HepG2 (cell line): ENCODE results near the gene TM9SF4. TPM values are rescaled to one million over a fixed set of nuclear protein-coding genes. Genes with fewer than 3 reads are reported as not detected.

ENCODE experiments used
- ARID2 ChIP-seq: sonication (generic); formaldehyde crosslinking; IDR thresholded peaks from 2 replicates; pipeline ENCODE4 v1.8.1; 2022; ENCODE audit warnings: mild to moderate bottlenecking, missing genetic modification reagents, borderline replicate concordance
- ATRX ChIP-seq: sonication (generic); formaldehyde crosslinking; IDR thresholded peaks from 2 replicates; pipeline ENCODE4 v1.4.0; 2020; ENCODE audit warnings: missing genetic modification reagents, borderline replicate concordance
- CHD2 ChIP-seq: IDR thresholded peaks from 2 replicates; pipeline ENCODE4 v1.6.1; 2011; ENCODE audit warnings: low read depth, low read length, improper control_type of control experiment
- ELF3 ChIP-seq: IDR thresholded peaks from 2 replicates; pipeline ENCODE4 v1.6.1; 2016; ENCODE audit warnings: missing genetic modification reagents, missing compliant biosample characterization
- FOXA3 ChIP-seq: IDR thresholded peaks from 2 replicates; pipeline ENCODE4 v1.6.1; 2016; ENCODE audit warnings: missing genetic modification reagents, missing compliant biosample characterization
- HNF4G ChIP-seq, 2 experiments: sonication (generic) in 1 of 2; formaldehyde crosslinking in 1 of 2; IDR thresholded peaks; 2 replicates each; pipeline versions ENCODE4 v1.4.0 to v1.6.1; 2011 to 2020; ENCODE audit warnings: borderline replicate concordance in 2 of 2, low read depth in 2 of 2, mild to moderate bottlenecking in 2 of 2, low read length in 1 of 2, missing genetic modification reagents in 1 of 2, moderate library complexity in 1 of 2
- HOXD1 ChIP-seq: sonication (generic); formaldehyde crosslinking; IDR thresholded peaks from 2 replicates; pipeline ENCODE4 v1.5.0; 2020; ENCODE audit warnings: missing genetic modification reagents
- LCORL ChIP-seq, 2 experiments: fragments of 450-650 bp in 1 of 2; sonication (generic) in 1 of 2; formaldehyde crosslinking in 1 of 2; IDR thresholded peaks; 2 replicates each; pipeline versions ENCODE4 v1.5.0 to v1.6.1; 2017 to 2020; ENCODE audit warnings: antibody characterized with exemption in 1 of 2, missing genetic modification reagents in 1 of 2
- MAFK ChIP-seq, 2 experiments: IDR thresholded peaks in 1 of 2; conservative IDR thresholded peaks in 1 of 2; 2 replicates each; pipeline ENCODE4 v1.6.1; 2011; ENCODE audit warnings: improper control_type of control experiment in 2 of 2, low read length in 2 of 2
- NFATC3 ChIP-seq: sonication (generic); formaldehyde crosslinking; IDR thresholded peaks from 2 replicates; pipeline ENCODE4 v1.5.1; 2020; ENCODE audit warnings: mild to moderate bottlenecking, missing genetic modification reagents
- REL ChIP-seq: sonication (generic); formaldehyde crosslinking; conservative IDR thresholded peaks from 2 replicates; pipeline ENCODE4 v1.8.0; 2022; ENCODE audit warnings: mild to moderate bottlenecking, missing genetic modification reagents, moderate library complexity
- SMAD3 ChIP-seq: sonication (generic); formaldehyde crosslinking; IDR thresholded peaks from 2 replicates; pipeline ENCODE4 v1.4.0; 2020; ENCODE audit warnings: missing genetic modification reagents
- SMAD9 ChIP-seq: sonication (generic); formaldehyde crosslinking; IDR thresholded peaks from 2 replicates; pipeline ENCODE4 v1.5.1; 2020; ENCODE audit warnings: mild to moderate bottlenecking, missing genetic modification reagents
- TARDBP ChIP-seq: sonication (generic); formaldehyde crosslinking; IDR thresholded peaks from 2 replicates; pipeline ENCODE4 v1.8.0; 2022; ENCODE audit warnings: mild to moderate bottlenecking, missing genetic modification reagents
- ZFP36 ChIP-seq: fragments of 150-350 bp; IDR thresholded peaks from 2 replicates; pipeline ENCODE4 v1.6.1; 2018; ENCODE audit warnings: borderline replicate concordance, low read length, low read depth; ENCODE audit not compliant: partially characterized antibody
- ZNF263 ChIP-seq: sonication (generic); formaldehyde crosslinking; IDR thresholded peaks from 2 replicates; pipeline ENCODE4 v1.4.0; 2020; ENCODE audit warnings: missing genetic modification reagents
- ZNF367 ChIP-seq: sonication (generic); formaldehyde crosslinking; IDR thresholded peaks from 2 replicates; pipeline ENCODE4 v1.4.0; 2020; ENCODE audit warnings: missing genetic modification reagents, borderline replicate concordance
- ZNF556 ChIP-seq: sonication (generic); formaldehyde crosslinking; IDR thresholded peaks from 2 replicates; pipeline ENCODE4 v1.4.0; 2020; ENCODE audit warnings: mild to moderate bottlenecking, missing genetic modification reagents, borderline replicate concordance
- ZNF652 ChIP-seq: IDR thresholded peaks from 2 replicates; pipeline ENCODE4 v1.6.1; 2016; ENCODE audit warnings: low read depth, borderline replicate concordance
- ZNF788 ChIP-seq: sonication (generic); formaldehyde crosslinking; IDR thresholded peaks from 2 replicates; pipeline ENCODE4 v1.5.0; 2020; ENCODE audit warnings: mild to moderate bottlenecking, missing genetic modification reagents, borderline replicate concordance
- ZSCAN12 ChIP-seq: sonication (generic); formaldehyde crosslinking; IDR thresholded peaks from 2 replicates; pipeline ENCODE4 v1.9.0; 2021; ENCODE audit warnings: mild to moderate bottlenecking, missing genetic modification reagents
- ZZZ3 ChIP-seq: sonication (generic); formaldehyde crosslinking; IDR thresholded peaks from 2 replicates; pipeline ENCODE4 v1.4.0; 2020; ENCODE audit warnings: missing genetic modification reagents, mild to moderate bottlenecking, borderline replicate concordance
- polyA plus RNA-seq, 8 experiments: library from polyadenylated mRNA; depleted of rRNA in 3 of 8; stranded (reverse) in 7 of 8; unstranded in 1 of 8; fragments of >200 nt; fragmentation: Illumina TruSeq in 4 of 8; extraction: Trizol in 4 of 8; gene quantifications; 2 replicates each; pipeline versions ENCODE4 v1.2.1 to v1.2.3, GENCODE V29; 2011 to 2016; ENCODE audit warnings: low read depth in 4 of 8, missing spikeins in 1 of 8, mixed read lengths in 1 of 8; ENCODE audit not compliant: insufficient read depth in 1 of 8
- total RNA-seq, 5 experiments: library from RNA; depleted of rRNA; stranded (reverse); fragments of >200 nt; fragmentation: Illumina TruSeq; extraction: Trizol; gene quantifications; 2 replicates each; pipeline ENCODE4 v1.2.3, GENCODE V29; 2016; ENCODE audit warnings: low read depth in 1 of 5
- TF ChIP-seq, protein P1 (sequence below): IDR thresholded peaks from 2 replicates; pipeline ENCODE4 v1.6.1; 2016; ENCODE audit warnings: control low read depth
- TF ChIP-seq, protein P2 (sequence below): sonication (generic); formaldehyde crosslinking; IDR thresholded peaks from 2 replicates; pipeline ENCODE4 v1.5.1; 2020; ENCODE audit warnings: missing genetic modification reagents, mild to moderate bottlenecking, borderline replicate concordance
- TF ChIP-seq, protein P3 (sequence below): sonication (generic); formaldehyde crosslinking; IDR thresholded peaks from 2 replicates; pipeline ENCODE4 v1.8.1; 2022; ENCODE audit warnings: low read depth, mild to moderate bottlenecking, missing genetic modification reagents

Gene TM9SF4
- total and polyA plus RNA-seq, 2 of the 13 experiments (the other 11 are each of a cell fraction or from before 2014, with no cell fraction given) = 53.5 to 171 TPM

DNA sequence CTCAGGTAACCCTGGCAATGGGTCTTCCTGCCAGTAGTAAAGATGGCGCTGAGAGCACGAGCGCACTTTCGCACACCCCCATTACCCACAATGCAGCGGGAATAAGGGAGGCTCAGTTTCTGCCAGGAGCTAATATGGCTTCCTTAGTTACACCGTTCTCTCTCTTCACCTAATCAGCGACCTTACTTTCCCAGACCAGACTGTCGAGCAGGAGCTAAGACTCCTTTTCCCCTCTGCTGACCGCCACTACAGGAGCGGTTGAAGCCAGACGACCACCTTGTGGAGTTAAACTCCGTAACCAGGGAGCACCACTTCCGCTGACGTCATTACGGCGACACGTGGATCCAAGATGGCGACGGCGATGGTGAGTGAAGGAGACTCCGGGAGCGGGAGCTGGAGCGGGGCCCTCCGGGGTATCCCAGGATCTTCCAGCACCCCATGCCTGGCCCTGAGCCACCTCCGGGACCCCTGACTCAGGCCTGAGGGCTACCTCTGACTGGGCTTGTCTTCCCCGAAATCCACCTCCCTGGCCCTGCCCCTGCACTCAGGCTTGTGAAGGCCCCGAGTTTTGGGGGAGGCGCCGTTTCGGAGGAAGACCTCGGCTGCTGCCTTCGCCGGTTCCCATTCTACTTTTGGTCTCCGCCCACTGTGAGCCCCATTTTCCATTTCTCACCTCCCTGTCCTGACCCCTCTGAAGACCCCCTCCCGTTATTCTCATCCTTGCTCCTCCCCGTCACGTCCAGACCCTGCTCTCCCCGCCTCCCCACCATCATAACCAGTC, at the start of gene TM9SF4 (continued):
- no peak for TF ChIP-seq ATRX
- TF ChIP-seq TARDBP = no peak; the same call in none of the 2 replicates
- peak; percentile 96 for TF ChIP-seq ZNF788 (CRISPR knock-in tag)
- TF ChIP-seq MAFK (conservative IDR thresholded peaks at IDR 0.05 in 1 of 2, IDR thresholded peaks at IDR 0.05 in 1 of 2; ENCODE audit: low read length in 2 of 2) = peak in 1 of 2 experiments; percentile 18; a peak in 1 of 4 replicates
- TF ChIP-seq, protein P1, sequence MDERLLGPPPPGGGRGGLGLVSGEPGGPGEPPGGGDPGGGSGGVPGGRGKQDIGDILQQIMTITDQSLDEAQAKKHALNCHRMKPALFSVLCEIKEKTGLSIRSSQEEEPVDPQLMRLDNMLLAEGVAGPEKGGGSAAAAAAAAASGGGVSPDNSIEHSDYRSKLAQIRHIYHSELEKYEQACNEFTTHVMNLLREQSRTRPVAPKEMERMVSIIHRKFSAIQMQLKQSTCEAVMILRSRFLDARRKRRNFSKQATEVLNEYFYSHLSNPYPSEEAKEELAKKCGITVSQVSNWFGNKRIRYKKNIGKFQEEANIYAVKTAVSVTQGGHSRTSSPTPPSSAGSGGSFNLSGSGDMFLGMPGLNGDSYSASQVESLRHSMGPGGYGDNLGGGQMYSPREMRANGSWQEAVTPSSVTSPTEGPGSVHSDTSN = no peak
- peak; percentile 72 for TF ChIP-seq FOXA3
- no peak for TF ChIP-seq ARID2
- peak; percentile 70; the same call in 1 of the 2 replicates for TF ChIP-seq SMAD9 (CRISPR knock-in tag)
- TF ChIP-seq ZSCAN12 (CRISPR knock-in tag) = 0 out of 2 replicates have a peak, but pooled peaks have one; percentile 52
- TF ChIP-seq, protein P2, sequence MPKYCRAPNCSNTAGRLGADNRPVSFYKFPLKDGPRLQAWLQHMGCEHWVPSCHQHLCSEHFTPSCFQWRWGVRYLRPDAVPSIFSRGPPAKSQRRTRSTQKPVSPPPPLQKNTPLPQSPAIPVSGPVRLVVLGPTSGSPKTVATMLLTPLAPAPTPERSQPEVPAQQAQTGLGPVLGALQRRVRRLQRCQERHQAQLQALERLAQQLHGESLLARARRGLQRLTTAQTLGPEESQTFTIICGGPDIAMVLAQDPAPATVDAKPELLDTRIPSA (CRISPR knock-in tag) = 0 out of 2 replicates have a peak, but pooled peaks have one; percentile 64
- peak; percentile 83; the same call in 1 of the 2 replicates for TF ChIP-seq REL (CRISPR knock-in tag)
- TF ChIP-seq HNF4G (IDR thresholded peaks at IDR 0.05; ENCODE audit: borderline replicate concordance, low read depth, low read length) = no peak
- TF ChIP-seq HNF4G (CRISPR knock-in tag; IDR thresholded peaks at IDR 0.05; ENCODE audit: borderline replicate concordance, low read depth) = peak; percentile 52; the same call in 1 of the 2 replicates
- peak; percentile 76; the same call in 1 of the 2 replicates for TF ChIP-seq ZNF367 (CRISPR knock-in tag)
- TF ChIP-seq NFATC3 (CRISPR knock-in tag) = peak; percentile 91
- TF ChIP-seq ZNF556 (CRISPR knock-in tag) = peak; percentile 99
- TF ChIP-seq SMAD3 (CRISPR knock-in tag) = peak; percentile 92
- TF ChIP-seq CHD2 = peak; percentile 69; the same call in 1 of the 2 replicates
- peak; percentile 22; the same call in 1 of the 2 replicates for TF ChIP-seq ZNF652 (CRISPR knock-in tag)
- TF ChIP-seq ZFP36 = no peak
- TF ChIP-seq ELF3 = peak; percentile 81
- TF ChIP-seq ZZZ3 (CRISPR knock-in tag) = peak; percentile 97
- TF ChIP-seq LCORL (IDR thresholded peaks at IDR 0.05) = peak; percentile 96
- peak; percentile 56; the same call in 1 of the 2 replicates for TF ChIP-seq LCORL (CRISPR knock-in tag; IDR thresholded peaks at IDR 0.05)
- TF ChIP-seq ZNF263 = peak; percentile 100
- peak; percentile 81 for TF ChIP-seq HOXD1 (CRISPR knock-in tag)
- TF ChIP-seq, protein P3, sequence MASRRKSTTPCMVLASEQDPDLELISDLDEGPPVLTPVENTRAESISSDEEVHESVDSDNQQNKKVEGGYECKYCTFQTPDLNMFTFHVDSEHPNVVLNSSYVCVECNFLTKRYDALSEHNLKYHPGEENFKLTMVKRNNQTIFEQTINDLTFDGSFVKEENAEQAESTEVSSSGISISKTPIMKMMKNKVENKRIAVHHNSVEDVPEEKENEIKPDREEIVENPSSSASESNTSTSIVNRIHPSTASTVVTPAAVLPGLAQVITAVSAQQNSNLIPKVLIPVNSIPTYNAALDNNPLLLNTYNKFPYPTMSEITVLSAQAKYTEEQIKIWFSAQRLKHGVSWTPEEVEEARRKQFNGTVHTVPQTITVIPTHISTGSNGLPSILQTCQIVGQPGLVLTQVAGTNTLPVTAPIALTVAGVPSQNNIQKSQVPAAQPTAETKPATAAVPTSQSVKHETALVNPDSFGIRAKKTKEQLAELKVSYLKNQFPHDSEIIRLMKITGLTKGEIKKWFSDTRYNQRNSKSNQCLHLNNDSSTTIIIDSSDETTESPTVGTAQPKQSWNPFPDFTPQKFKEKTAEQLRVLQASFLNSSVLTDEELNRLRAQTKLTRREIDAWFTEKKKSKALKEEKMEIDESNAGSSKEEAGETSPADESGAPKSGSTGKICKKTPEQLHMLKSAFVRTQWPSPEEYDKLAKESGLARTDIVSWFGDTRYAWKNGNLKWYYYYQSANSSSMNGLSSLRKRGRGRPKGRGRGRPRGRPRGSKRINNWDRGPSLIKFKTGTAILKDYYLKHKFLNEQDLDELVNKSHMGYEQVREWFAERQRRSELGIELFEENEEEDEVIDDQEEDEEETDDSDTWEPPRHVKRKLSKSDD (CRISPR knock-in tag) = peak; percentile 100
